Esophagus squamous epithelium (tissue), 5 donors: ENCODE data around the gene ULBP3. TPM values are rescaled to one million over a fixed set of nuclear protein-coding genes. Genes with fewer than 3 reads are reported as not detected.
"Not testable (repeated sequence)": the region's sequence is repeated elsewhere in the genome, so short reads cannot be mapped to it uniquely, and the experiment has no call there.

Experiments
- DNase-seq: peaks from one replicate; lab custom pipeline; 2025; lab: John Stamatoyannopoulos, UW
- H3K27ac ChIP-seq, 4 donors: fragments of 200-600 bp; sonication (generic); one replicate each; pipeline ENCODE4 v1.5.1; 2016 to 2019; ENCODE audit warnings: mild to moderate bottlenecking in 1 of 4
- H3K27me3 ChIP-seq, 4 donors: fragments of 200-600 bp; sonication (generic); 1 replicate in 3 of 4; 2 replicates in 1 of 4; pipeline versions ENCODE4 v1.5.1 to v1.6.0; 2017 to 2021; ENCODE audit warnings: antibody characterized with exemption in 1 of 4
- H3K36me3 ChIP-seq, 3 donors: fragments of 200-600 bp; sonication (generic); one replicate each; pipeline ENCODE4 v1.5.1; 2016 to 2019
- H3K4me1 ChIP-seq, 3 donors: fragments of 200-600 bp; sonication (generic); one replicate each; pipeline ENCODE4 v1.5.1; 2017 to 2019
- H3K4me3 ChIP-seq, 4 donors: fragments of 200-600 bp; sonication (generic); 1 replicate in 3 of 4; 2 replicates in 1 of 4; pipeline ENCODE4 v1.5.1; 2016 to 2019; ENCODE audit warnings: mild to moderate bottlenecking in 2 of 4, moderate library complexity in 1 of 4
- H3K9me3 ChIP-seq, 3 donors: fragments of 200-600 bp; sonication (generic); one replicate each; pipeline ENCODE4 v1.5.1; 2016 to 2019
- CTCF ChIP-seq, 6 experiments: fragments of 450-650 bp in 4 of 6; fragments of 200-600 bp in 2 of 6; sonication (generic) in 2 of 6; IDR thresholded peaks; one replicate each; pipeline ENCODE4 v1.5.1; 2016 to 2019; ENCODE audit warnings: antibody characterized with exemption in 6 of 6, mild to moderate bottlenecking in 4 of 6, moderate library complexity in 4 of 6
- POLR2A ChIP-seq, 4 donors: fragments of 450-650 bp; IDR thresholded peaks; one replicate each; pipeline ENCODE4 v1.6.1; 2017; ENCODE audit warnings: antibody characterized with exemption in 4 of 4, mild to moderate bottlenecking in 4 of 4, moderate library complexity in 3 of 4
- WGBS, 2 donors: methylation state at CpG; one replicate each; pipeline ENCODE4 v1.1.5; 2018; 5-methylcytosine and 5-hydroxymethylcytosine counted together
- intact Hi-C: fragments of 100-400 bp; cut with DNase I; formaldehyde crosslinking; loops from one replicate; pipeline ENCODE4 v1.15.0; 2022
- total RNA-seq, 4 donors: library from RNA; depleted of rRNA; stranded (reverse); fragments of >200 nt; gene quantifications; one replicate each; pipeline ENCODE4 v1.1.0, GENCODE V29; 2016
- donor health status: DM: yes; HTN: yes; CAD: no.

ULBP3 gene
- total RNA-seq, 4 donors from 2014 or later, result 2.1 to 5.0 (median 3.3) TPM

GRCh38 chr6:150027806-150028565, 40.9 kb downstream of the ULBP3 start:
- H3K9me3 ChIP-seq, result no peaks in the 10 kb centered on the region
- H3K4me3 ChIP-seq, result no peak overlapping the region
- no peaks in the 10 kb centered on the region for H3K36me3 ChIP-seq
- peaks cover 16 to 39% (median 20%) of the 10 kb centered on the region in 3 donors for H3K4me1 ChIP-seq
- peaks cover 0 to 49% (median 0%) of the 10 kb centered on the region in 4 donors for H3K27me3 ChIP-seq
- no peak for DNase-seq
- TF ChIP-seq POLR2A (IDR thresholded peaks at IDR 0.05) (no peak), CTCF (IDR thresholded peaks at IDR 0.05) (no peak)
- WGBS, 2 donors, result 60 to 69% methylated on average over 3 to 6 of the region's 6 CpGs
- intact Hi-C loops, result no loop called here
- H3K27ac ChIP-seq, result no peak overlapping the region

GRCh38 chr6:150026976-150027805, 41.7 kb downstream of the ULBP3 start:
- H3K27me3 ChIP-seq, result peaks cover 0 to 49% (median 0%) of the 10 kb centered on the region in 4 donors
- H3K4me3 ChIP-seq, result no peak overlapping the region
- WGBS, 2 donors, result 70 to 85% methylated on average over 8 of the region's 9 CpGs
- no peaks in the 10 kb centered on the region for H3K9me3 ChIP-seq
- intact Hi-C loops, result no loop called here
- H3K4me1 ChIP-seq, result peaks cover 16 to 39% (median 20%) of the 10 kb centered on the region in 3 donors
- DNase-seq, result no peak
- no peak overlapping the region for H3K27ac ChIP-seq
- TF ChIP-seq CTCF (IDR thresholded peaks at IDR 0.05), result no peak
- no peak for TF ChIP-seq POLR2A (IDR thresholded peaks at IDR 0.05)
- H3K36me3 ChIP-seq, result no peaks in the 10 kb centered on the region

GRCh38 chr6:150025201-150025917, 43.6 kb downstream of the ULBP3 start, which contains the start of gene RAET1L:
TSS of gene RAET1L (minus strand) at chr6:150025532. CDS start at chr6:150025471, 61 bp downstream.
- H3K27ac ChIP-seq, result peak within 1 kb of the TSS; percentile 39 to 85 (median 70)
- TF ChIP-seq CTCF (IDR thresholded peaks at IDR 0.05) (no peak), POLR2A (IDR thresholded peaks at IDR 0.05) (peak in 1 of 4 donors; percentile 32)
- intact Hi-C loops, result no loop called here
- H3K27me3 ChIP-seq, result peaks cover 0 to 49% (median 0%) of the 10 kb centered on the region in 4 donors
- H3K36me3 ChIP-seq, result no peaks in the 10 kb centered on the region
- 1 to 2% methylated on average over 20 to 26 of the region's 36 CpGs for WGBS, 2 donors
- no peak for DNase-seq
- H3K4me1 ChIP-seq, result peaks cover 16 to 39% (median 20%) of the 10 kb centered on the region in 3 donors
- H3K9me3 ChIP-seq, result no peaks in the 10 kb centered on the region
- H3K4me3 ChIP-seq, result peak within 1 kb of the TSS; percentile 9 to 57 (median 44)

- no peaks in the 10 kb centered on the region for H3K9me3 ChIP-seq
- H3K27ac ChIP-seq, result peak overlapping the region; percentile 39 to 85 (median 70)
- no peak for TF ChIP-seq CTCF (IDR thresholded peaks at IDR 0.05)
- TF ChIP-seq POLR2A (IDR thresholded peaks at IDR 0.05), result no peak
- 13 to 47% methylated on average over 6 to 9 of the region's 11 CpGs for WGBS, 2 donors
- DNase-seq, result no peak
- intact Hi-C loops, result no loop called here
- H3K36me3 ChIP-seq, result no peaks in the 10 kb centered on the region
- peaks cover 16 to 39% (median 20%) of the 10 kb centered on the region in 3 donors for H3K4me1 ChIP-seq
- peak overlapping the region; percentile 9 to 57 (median 44) for H3K4me3 ChIP-seq
- H3K27me3 ChIP-seq, result peaks cover 0 to 49% (median 0%) of the 10 kb centered on the region in 4 donors
These were observed 44.2 kb downstream of the ULBP3 start for GRCh38 chr6:150024646-150025155.

GRCh38 chr6:150024021-150024420, 44.9 kb downstream of the ULBP3 start:
- WGBS, 2 donors, result 70 to 80% methylated on average over 2 of the region's 2 CpGs
- intact Hi-C loops, H3K27ac ChIP-seq, H3K9me3 ChIP-seq, DNase-seq, H3K36me3 ChIP-seq, H3K4me3 ChIP-seq: not testable (repeated sequence)
- Histone ChIP-seq H3K4me1 (peaks cover 16 to 42% (median 20%) of the 10 kb centered on the region in 3 donors), H3K27me3 (peaks cover 0 to 52% (median 0%) of the 10 kb centered on the region in 4 donors)

GRCh38 chr6:150021870-150022269, 47.1 kb downstream of the ULBP3 start:
- H3K4me3 ChIP-seq, H3K36me3 ChIP-seq, H3K9me3 ChIP-seq, intact Hi-C loops, DNase-seq, H3K27ac ChIP-seq: not testable (repeated sequence)
- peaks cover 16 to 33% (median 20%) of the 10 kb centered on the region in 3 donors for H3K4me1 ChIP-seq
- peaks cover 0 to 55% (median 0%) of the 10 kb centered on the region in 4 donors for H3K27me3 ChIP-seq
- no CpG with 5 or more reads among the region's 6 CpGs for WGBS, 2 donors
